Measurements from ENCODE around the gene MADD.

GRCh38 chr11:47259232-47259977 is 10.5 kb upstream of the MADD start:
- TF ChIP-seq, protein P1, sequence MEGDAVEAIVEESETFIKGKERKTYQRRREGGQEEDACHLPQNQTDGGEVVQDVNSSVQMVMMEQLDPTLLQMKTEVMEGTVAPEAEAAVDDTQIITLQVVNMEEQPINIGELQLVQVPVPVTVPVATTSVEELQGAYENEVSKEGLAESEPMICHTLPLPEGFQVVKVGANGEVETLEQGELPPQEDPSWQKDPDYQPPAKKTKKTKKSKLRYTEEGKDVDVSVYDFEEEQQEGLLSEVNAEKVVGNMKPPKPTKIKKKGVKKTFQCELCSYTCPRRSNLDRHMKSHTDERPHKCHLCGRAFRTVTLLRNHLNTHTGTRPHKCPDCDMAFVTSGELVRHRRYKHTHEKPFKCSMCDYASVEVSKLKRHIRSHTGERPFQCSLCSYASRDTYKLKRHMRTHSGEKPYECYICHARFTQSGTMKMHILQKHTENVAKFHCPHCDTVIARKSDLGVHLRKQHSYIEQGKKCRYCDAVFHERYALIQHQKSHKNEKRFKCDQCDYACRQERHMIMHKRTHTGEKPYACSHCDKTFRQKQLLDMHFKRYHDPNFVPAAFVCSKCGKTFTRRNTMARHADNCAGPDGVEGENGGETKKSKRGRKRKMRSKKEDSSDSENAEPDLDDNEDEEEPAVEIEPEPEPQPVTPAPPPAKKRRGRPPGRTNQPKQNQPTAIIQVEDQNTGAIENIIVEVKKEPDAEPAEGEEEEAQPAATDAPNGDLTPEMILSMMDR (IDR thresholded peaks at IDR 0.05) = peak; percentile 65 to 73 (median 70)
- no peak for TF ChIP-seq POLR2A (IDR thresholded peaks at IDR 0.05)

Data from right lobe of liver (tissue), 4 donors.